Measurements from ENCODE around the gene TSPAN12. TPM values are rescaled to one million over a fixed set of nuclear protein-coding genes. Genes with fewer than 3 reads are reported as not detected.

The TSPAN12 gene
- total and polyA plus RNA-seq, 2 of the 8 experiments (the other 6 are each of a cell fraction or from before 2014, with no cell fraction given), result 6.1 to 17.9 TPM

DNA sequence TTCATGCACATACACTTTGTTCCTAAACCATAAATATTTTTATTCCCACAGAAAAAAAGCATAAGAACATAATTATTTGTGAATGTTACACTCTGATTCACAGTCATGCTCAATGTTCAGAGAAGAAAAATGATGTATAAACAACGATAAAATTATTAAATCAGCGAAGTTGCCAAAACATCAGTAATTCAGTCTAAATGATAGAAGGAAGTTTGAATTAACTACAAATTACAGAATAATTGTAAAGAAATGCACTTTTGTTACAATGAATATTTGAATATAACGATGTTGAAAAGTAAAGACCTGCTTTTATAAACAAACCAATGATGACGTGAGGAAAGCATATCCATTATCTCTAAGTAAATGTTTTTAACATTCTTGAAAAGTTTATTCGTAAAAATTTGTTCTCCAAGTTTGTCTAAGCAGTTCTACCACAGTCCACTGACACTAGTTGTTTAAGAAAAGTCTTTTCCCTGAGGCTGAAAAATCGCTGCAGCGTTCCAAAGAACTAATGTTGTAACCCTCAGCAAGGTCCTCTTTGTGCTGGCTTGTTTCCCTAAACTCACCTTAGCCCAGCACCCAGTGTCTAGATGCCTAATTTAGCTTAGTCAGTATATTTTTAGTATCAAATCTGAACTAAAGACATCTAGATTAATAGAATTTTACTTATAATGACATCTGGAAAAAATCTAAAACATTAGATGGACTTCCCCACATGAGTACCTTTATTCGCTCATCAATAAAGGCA is 30.4 kb downstream of the TSPAN12 start:
- Histone ChIP-seq H3K4me1 (replicated peaks in 1 of 4; ENCODE audit: control insufficient read depth in 3 of 4, insufficient read depth in 4 of 4, low read length in 3 of 4) (peaks cover 0 to 4% (median 4%) of the 10 kb centered on the region in 4 experiments; a peak in 4 of 7 replicates), H3K9me3 (ENCODE audit: insufficient read depth in 2 of 2, low read depth in 1 of 2, low read length in 1 of 2) (no peaks in the 10 kb centered on the region; a peak in 1 of 4 replicates), H4K8ac (ENCODE audit: extremely low read depth, insufficient read depth, low read length) (no peak overlapping the region), H2BK15ac (ENCODE audit: low read length) (no peak overlapping the region), H3K27ac (ENCODE audit: low read depth, low read length) (no peak overlapping the region), H3K79me1 (ENCODE audit: low read depth, low read length) (no peaks in the 10 kb centered on the region), H3K4me2 (ENCODE audit: insufficient read depth in 1 of 2, low read depth in 2 of 2, low read length in 2 of 2) (no peak overlapping the region), H4K20me1 (replicated peaks in 1 of 2; ENCODE audit: control insufficient read depth in 1 of 2, insufficient read depth in 2 of 2, low read length in 2 of 2) (no peaks in the 10 kb centered on the region), H3K23me2 (ENCODE audit: low read depth, low read length) (no peaks in the 10 kb centered on the region; the same call in 1 of the 2 replicates), H2BK20ac (ENCODE audit: low read length) (no peak overlapping the region), H3K4ac (replicated peaks; ENCODE audit: insufficient read length, low read depth, low read length) (no peak overlapping the region), H3K9ac (replicated peaks in 1 of 4; ENCODE audit: extremely low read depth in 1 of 4, low read depth in 3 of 4, low read length in 3 of 4) (no peak overlapping the region), H3K79me2 (ENCODE audit: control insufficient read depth in 1 of 2, insufficient read depth in 2 of 2, low read length in 2 of 2) (no peaks in the 10 kb centered on the region), H3K18ac (ENCODE audit: extremely low read depth, low read length) (no peak overlapping the region), H4K5ac (ENCODE audit: insufficient read length, low read depth, low read length) (no peak overlapping the region), H2AK5ac (ENCODE audit: low read depth, low read length) (no peak overlapping the region), H4K91ac (replicated peaks; ENCODE audit: insufficient read length, low read length) (no peak overlapping the region), H2BK120ac (replicated peaks; ENCODE audit: low read depth, low read length) (no peak overlapping the region), H2AFZ (ENCODE audit: low read length) (no peak overlapping the region), H3K27me3 (replicated peaks in 1 of 4; ENCODE audit: control insufficient read depth in 3 of 4, extremely low read depth in 1 of 4, insufficient read depth in 3 of 4, low read length in 3 of 4) (no peaks in the 10 kb centered on the region), H3K23ac (ENCODE audit: insufficient read length) (no peak overlapping the region), H2BK5ac (ENCODE audit: low read depth, low read length) (no peak overlapping the region), H3K14ac (ENCODE audit: insufficient read length) (no peak overlapping the region), H2BK12ac (ENCODE audit: low read depth, low read length) (no peak overlapping the region), H3K56ac (replicated peaks; ENCODE audit: insufficient read length, low read depth, low read length) (no peak overlapping the region), H3K4me3 (ENCODE audit: extremely low read depth in 1 of 4, insufficient read depth in 2 of 4, low read depth in 3 of 4, low read length in 4 of 4) (no peak overlapping the region), H3K36me3 (ENCODE audit: control insufficient read depth in 2 of 4, insufficient read depth in 4 of 4, low read length in 3 of 4) (no peaks in the 10 kb centered on the region)
- DNase-seq (ENCODE audit: low read depth in 1 of 2, low spot score in 2 of 2), result no peak
- no peak for FAIRE-seq
- ChIA-PET POLR2A (ENCODE audit: partially characterized antibody) (no interaction called here), CTCF (ENCODE audit: partially characterized antibody) (no interaction called here)
- no peak for TF ChIP-seq KDM5A (IDR thresholded peaks at IDR 0.05; ENCODE audit: low read length)
- TF ChIP-seq RAD21 (IDR thresholded peaks at IDR 0.05 in 1 of 2, conservative IDR thresholded peaks at IDR 0.05 in 1 of 2; ENCODE audit: low read depth in 2 of 2, low read length in 2 of 2), result no peak
- TF ChIP-seq CBX8 (IDR thresholded peaks at IDR 0.05; ENCODE audit: borderline replicate concordance, low read depth, low read length), result no peak
- no peak for TF ChIP-seq CEBPB (IDR thresholded peaks at IDR 0.05; ENCODE audit: low read depth, low read length)
- 92% methylated on average over 8 of the region's 8 CpGs; no CpG with 5 or more reads in 1 of the 2 experiments for WGBS, 2 experiments (ENCODE audit: extremely low coverage in 1 of 2, insufficient coverage in 1 of 2, insufficient read length in 1 of 2, insufficient replicate concordance in 2 of 2, low coverage in 1 of 2, low lambda C conversion rate in 2 of 2, missing lambda C conversion rate in 1 of 2)

Measured in H1 (cell line).